K562 (cell line): Measurements from ENCODE around the gene BIRC3. TPM values are rescaled to one million over a fixed set of nuclear protein-coding genes. Genes with fewer than 3 reads are reported as not detected.

Experiments used
- ATAC-seq: fragments of 200-7000 bp; cut with Tn5 transposase; 3 replicates; pipeline ENCODE4 v1.9.1; 2020; ENCODE audit warnings: moderate library complexity
- BruUV-seq: library from RNA; stranded (reverse); fragments of 400-500 nt; replicated peaks from 2 replicates; lab custom pipeline; 2021; lab: Mats Ljungman, UMichigan
- CTCF ChIA-PET: fragments of 300-600 bp; formaldehyde crosslinking; extraction: SDS; loops from one replicate; lab custom pipeline; 2021; ENCODE audit warnings: low intra/inter-chr PET ratio; lab: Yijun Ruan, JAX
- POLR2A ChIA-PET: fragments of 300-600, 350-650 bp; sonication (Branson Sonifier 250); formaldehyde crosslinking; extraction: SDS; loops from one replicate; lab custom pipeline; 2021; ENCODE audit warnings: antibody characterized with exemption, inconsistent platforms; lab: Yijun Ruan, JAX
- DNase-seq, 4 experiments: peaks; one replicate each; pipeline versions ENCODE4 v3.0.0 to v3.0.0-alpha.2; 2011 to 2018; ENCODE audit warnings: low spot score in 3 of 4, mixed read lengths in 3 of 4; ENCODE audit errors: extremely low read depth in 1 of 4
- FAIRE-seq: peaks from 2 replicates; lab custom pipeline; 2011; peaks lifted over from hg19 to GRCh38; lab: Jason Lieb, UNC
- H2AFZ ChIP-seq: 2 replicates; pipeline ENCODE4 v1.6.0; 2011; ENCODE audit warnings: low read depth, low read length, control low read depth, inconsistent platforms
- H3K27ac ChIP-seq: fragments of 200-600 bp; 3 replicates; pipeline ENCODE4 v1.8.0; 2011; ENCODE audit warnings: low read depth, mild to moderate bottlenecking, control low read depth, inconsistent platforms, low read length, moderate library complexity, mixed read lengths; ENCODE audit errors: extremely low read depth
- H3K27me3 ChIP-seq, 2 experiments: fragments of 300-600 bp in 1 of 2; 2 replicates in 1 of 2; 3 replicates in 1 of 2; pipeline versions ENCODE4 v1.6.0 to v1.8.0; 2011; ENCODE audit warnings: inconsistent platforms in 2 of 2, low read length in 2 of 2, mild to moderate bottlenecking in 1 of 2, mixed read lengths in 1 of 2, moderate library complexity in 1 of 2; ENCODE audit not compliant: control insufficient read depth in 2 of 2, insufficient read depth in 2 of 2
- H3K36me3 ChIP-seq: fragments of 300-600 bp; 3 replicates; pipeline ENCODE4 v1.8.0; 2011; ENCODE audit warnings: mild to moderate bottlenecking, low read length, inconsistent platforms; ENCODE audit not compliant: control insufficient read depth, insufficient read depth
- H3K4me1 ChIP-seq, 2 experiments: fragments of 200-600 bp in 1 of 2; replicated peaks in 1 of 2; 2 replicates in 1 of 2; 3 replicates in 1 of 2; pipeline versions ENCODE4 v1.5.1 to v1.8.0; 2011; ENCODE audit warnings: inconsistent platforms in 2 of 2, low read length in 2 of 2, mild to moderate bottlenecking in 1 of 2, mixed read lengths in 1 of 2, moderate library complexity in 1 of 2; ENCODE audit not compliant: control insufficient read depth in 2 of 2, insufficient read depth in 2 of 2
- H3K4me2 ChIP-seq: 2 replicates; pipeline ENCODE4 v1.6.1; 2011; ENCODE audit warnings: low read length, control low read depth, inconsistent platforms, mixed read lengths; ENCODE audit not compliant: insufficient read depth
- H3K4me3 ChIP-seq: fragments of 200-600 bp; sonication (generic), shearing (Covaris generic); 2 replicates; pipeline ENCODE4 v1.5.1; 2016; ENCODE audit warnings: control low read depth, inconsistent platforms
- H3K79me2 ChIP-seq: fragments of 200-600 bp; 3 replicates; pipeline ENCODE4 v1.8.0; 2011; ENCODE audit warnings: low read length, inconsistent platforms; ENCODE audit not compliant: control insufficient read depth, insufficient read depth
- H3K9ac ChIP-seq, 2 experiments: 2 replicates each; pipeline versions ENCODE4 v1.6.0 to v1.6.1; 2011; ENCODE audit warnings: low read depth in 2 of 2, low read length in 2 of 2, control low read depth in 1 of 2, inconsistent platforms in 1 of 2, mild to moderate bottlenecking in 1 of 2, mixed read lengths in 1 of 2; ENCODE audit not compliant: insufficient read depth in 1 of 2
- H3K9me1 ChIP-seq: one replicate; pipeline ENCODE4 v1.6.0; 2011; ENCODE audit warnings: inconsistent platforms, mild to moderate bottlenecking, low read length, moderate library complexity; ENCODE audit not compliant: control insufficient read depth, insufficient read depth
- H3K9me3 ChIP-seq: replicated peaks from 2 replicates; pipeline ENCODE4 v1.5.1; 2011; ENCODE audit warnings: low read depth, low read length, inconsistent platforms; ENCODE audit not compliant: control insufficient read depth, insufficient read depth
- H4K20me1 ChIP-seq: replicated peaks from 2 replicates; pipeline ENCODE4 v1.6.1; 2011; ENCODE audit warnings: low read length, inconsistent platforms, mixed read lengths; ENCODE audit not compliant: control insufficient read depth, insufficient read depth
- CREM ChIP-seq: IDR thresholded peaks from 2 replicates; pipeline ENCODE4 v1.6.1; 2014; ENCODE audit warnings: antibody characterized with exemption, low read depth
- CTCF ChIP-seq, 3 experiments: IDR thresholded peaks in 2 of 3; conservative IDR thresholded peaks in 1 of 3; 2 replicates each; pipeline ENCODE4 v1.5.1; 2011 to 2012; ENCODE audit warnings: low read length in 3 of 3, mild to moderate bottlenecking in 3 of 3, control low read depth in 2 of 3, improper control_type of control experiment in 1 of 3, inconsistent platforms in 1 of 3, low read depth in 1 of 3, mixed read lengths in 1 of 3, moderate library complexity in 1 of 3; ENCODE audit not compliant: insufficient read depth in 2 of 3
- DEAF1 ChIP-seq: fragments of 450-650 bp; formaldehyde crosslinking; IDR thresholded peaks from 2 replicates; pipeline ENCODE4 v1.4.0; 2020; ENCODE audit warnings: mild to moderate bottlenecking, moderate library complexity
- HMGN3 ChIP-seq: IDR thresholded peaks from 2 replicates; pipeline ENCODE4 v1.6.1; 2011; ENCODE audit warnings: borderline replicate concordance, low read depth, mild to moderate bottlenecking, mixed read lengths, low read length; ENCODE audit not compliant: insufficient read length; ENCODE audit errors: extremely low read depth
- HOXB6 ChIP-seq: fragments of 250-450 bp; sonication (Bioruptor Pico); IDR thresholded peaks from 2 replicates; pipeline ENCODE4 v1.5.1; 2022; ENCODE audit warnings: mild to moderate bottlenecking, borderline replicate concordance
- KLF16 ChIP-seq: IDR thresholded peaks from 2 replicates; pipeline ENCODE4 v1.6.1; 2016; ENCODE audit warnings: antibody characterized with exemption
- PKNOX1 ChIP-seq: fragments of 450-650 bp; IDR thresholded peaks from 2 replicates; pipeline ENCODE4 v1.6.1; 2016
- RAD21 ChIP-seq, 2 experiments: fragments of 250-450 bp in 1 of 2; fragments of 450-650 bp in 1 of 2; sonication (Bioruptor Pico) in 1 of 2; formaldehyde crosslinking in 1 of 2; IDR thresholded peaks in 1 of 2; conservative IDR thresholded peaks in 1 of 2; 2 replicates each; pipeline versions ENCODE4 v1.4.0 to v1.8.0; 2020 to 2022; ENCODE audit warnings: mild to moderate bottlenecking in 2 of 2, moderate library complexity in 1 of 2
- TAF1 ChIP-seq: IDR thresholded peaks from 2 replicates; pipeline ENCODE4 v1.6.1; 2011; ENCODE audit warnings: mild to moderate bottlenecking, low read length, moderate library complexity; ENCODE audit not compliant: insufficient read depth, control insufficient read depth, severe bottlenecking; ENCODE audit errors: extremely low read depth
- ZHX1 ChIP-seq: fragments of 150-350 bp; conservative IDR thresholded peaks from 2 replicates; pipeline ENCODE4 v1.6.1; 2014; ENCODE audit warnings: low read length
- WGBS: fragments of 100-300 bp; shearing (Covaris generic); methylation state at CpG from one replicate; pipeline ENCODE4 v1.1.6; 2016; ENCODE audit warnings: low coverage, mixed read lengths; ENCODE audit not compliant: insufficient coverage; ENCODE audit errors: missing lambda C conversion rate; 5-methylcytosine and 5-hydroxymethylcytosine counted together
- in situ Hi-C: fragments of 300-500 bp; cut with MboI; formaldehyde crosslinking; loops from 4 replicates; pipeline ENCODE4 v1.15.0; 2018; ENCODE audit warnings: inconsistent platforms, mixed read lengths
- intact Hi-C: fragments of 100-400 bp; cut with micrococcal nuclease; formaldehyde crosslinking; loops from 2 replicates; pipeline ENCODE4 v1.14.2; 2022
- polyA plus RNA-seq, 8 experiments: library from polyadenylated mRNA; depleted of rRNA in 4 of 8; stranded (reverse) in 5 of 8; unstranded in 3 of 8; fragments of >200 nt; fragmentation: Nextera tagmentation in 2 of 8; fragmentation: Illumina TruSeq in 1 of 8; extraction: Ambion mirVana in 2 of 8; extraction: Trizol in 1 of 8; gene quantifications; 2 replicates each; pipeline versions ENCODE4 v1.2.1 to v1.2.3, GENCODE V29; 2011 to 2014; ENCODE audit warnings: inconsistent platforms in 1 of 8, missing spikeins in 1 of 8
- total RNA-seq, 7 experiments: library from RNA; depleted of rRNA in 6 of 7; stranded (reverse); fragments of >200 nt in 6 of 7; fragmentation: Illumina TruSeq in 2 of 7; extraction: Trizol in 2 of 7; gene quantifications; 2 replicates each; pipeline versions ENCODE4 v1.2.1 to v1.2.3, GENCODE V29; 2011 to 2021; ENCODE audit warnings: low replicate concordance in 1 of 7

Gene BIRC3
- total and polyA plus RNA-seq, 9 of the 15 experiments (the other 6 are each of a cell fraction or from before 2014, with no cell fraction given): 0.08 to 0.42 (median 0.18) TPM

- no peak for TF ChIP-seq ZHX1
Observed at GRCh38 chr11:102292933-102293332, 24.4 kb upstream of the BIRC3 start (continued).

- WGBS: 7% methylated on average over 6 of the region's 6 CpGs
- peak; percentile 92 for ATAC-seq
- in situ Hi-C loops: no loop called here
- no peak for TF ChIP-seq TAF1
- no peak for TF ChIP-seq HOXB6
- TF ChIP-seq RAD21 (CRISPR knock-in tag; conservative IDR thresholded peaks at IDR 0.05 in 1 of 2, IDR thresholded peaks at IDR 0.05 in 1 of 2): peak; percentile 59 to 69
- TF ChIP-seq CTCF (IDR thresholded peaks at IDR 0.05 in 2 of 3, conservative IDR thresholded peaks at IDR 0.05 in 1 of 3; ENCODE audit: insufficient read depth in 2 of 3, low read depth in 1 of 3, low read length in 3 of 3): peak; percentile 56 to 72 (median 56); a peak in 5 of 6 replicates
- 0 out of 2 replicates have a peak, but pooled peaks have one; percentile 11 for TF ChIP-seq KLF16
- peak; percentile 53; the same call in 1 of the 2 replicates for TF ChIP-seq PKNOX1
- no peak for TF ChIP-seq HMGN3
- peak; percentile 47; the same call in 1 of the 2 replicates for TF ChIP-seq DEAF1 (CRISPR knock-in tag)
- 0 out of 2 replicates have a peak, but pooled peaks have one; percentile 13 for TF ChIP-seq CREM
Observed at GRCh38 chr11:102293873-102294601, 23.2 kb upstream of the BIRC3 start.

More at GRCh38 chr11:102293873-102294601, 23.2 kb upstream of the BIRC3 start:
- FAIRE-seq: peak; percentile 86
- Histone ChIP-seq H3K4me2 (no peak overlapping the region), H3K9me1 (no peaks in the 10 kb centered on the region), H3K27ac (no peak overlapping the region), H3K9ac (no peak overlapping the region), H3K9me3 (no peaks in the 10 kb centered on the region), H2AFZ (0 out of 2 replicates have a peak overlapping the region, but pooled peaks have one; percentile 14), H3K4me3 (no peak overlapping the region), H3K36me3 (no peaks in the 10 kb centered on the region), H3K79me2 (no peaks in the 10 kb centered on the region), H4K20me1 (no peaks in the 10 kb centered on the region), H3K4me1 (no peaks in the 10 kb centered on the region; a peak in 2 of 5 replicates), H3K27me3 (peaks cover 0 to 5% of the 10 kb centered on the region in 2 experiments; a peak in 2 of 5 replicates)
- POLR2A ChIA-PET: interaction anchor here (0.9 kb wide), 1 partner anchor 15 kb away, joined by 3 read pairs; no protein-coding TSS in a partner anchor
- intact Hi-C loops: loop anchor here (1.0 kb wide), 1 partner anchor 200 kb away; no protein-coding TSS in a partner anchor
- CTCF ChIA-PET: no interaction called here
- no TSS peak for BruUV-seq
- DNase-seq: peak in 2 of 4 experiments; percentile 33 to 51
